Keratinocyte (primary cell): ENCODE data around the gene CUEDC2. TPM values are rescaled to one million over a fixed set of nuclear protein-coding genes. Genes with fewer than 3 reads are reported as not detected.

Source experiments
- DNase-seq: peaks from one replicate; pipeline ENCODE4 v3.0.0-alpha.2; 2011; ENCODE audit warnings: low read depth, missing footprints, low spot score
- FAIRE-seq: peaks from 2 replicates; lab custom pipeline; 2011; peaks lifted over from hg19 to GRCh38; lab: Jason Lieb, UNC
- H2AFZ ChIP-seq: 2 replicates; pipeline ENCODE4 v1.6.0; 2012; ENCODE audit warnings: low read length, control low read depth, inconsistent platforms; ENCODE audit not compliant: control insufficient read depth
- H3K27ac ChIP-seq: 2 replicates; pipeline ENCODE4 v1.5.1; 2011; ENCODE audit warnings: low read length; ENCODE audit not compliant: control insufficient read depth, insufficient read depth
- H3K27me3 ChIP-seq: 3 replicates; pipeline ENCODE4 v1.6.0; 2011; ENCODE audit warnings: low read length; ENCODE audit not compliant: control insufficient read depth, insufficient read depth; ENCODE audit errors: extremely low read depth
- H3K36me3 ChIP-seq, 2 experiments: 2 replicates in 1 of 2; 3 replicates in 1 of 2; pipeline ENCODE4 v1.5.1; 2011; ENCODE audit warnings: low read length in 2 of 2, mild to moderate bottlenecking in 1 of 2; ENCODE audit not compliant: control insufficient read depth in 2 of 2, insufficient read depth in 2 of 2; ENCODE audit errors: extremely low read depth in 1 of 2
- H3K4me1 ChIP-seq: 3 replicates; pipeline ENCODE4 v1.5.1; 2011; ENCODE audit warnings: low read length; ENCODE audit not compliant: control insufficient read depth, insufficient read depth; ENCODE audit errors: extremely low read depth
- H3K4me2 ChIP-seq: 3 replicates; pipeline ENCODE4 v1.6.0; 2011; ENCODE audit warnings: low read depth, low read length; ENCODE audit not compliant: control insufficient read depth, insufficient read depth; ENCODE audit errors: extremely low read depth
- H3K4me3 ChIP-seq, 3 experiments: fragments of 200-600 bp in 1 of 3; sonication (generic) in 1 of 3; 2 replicates in 2 of 3; 3 replicates in 1 of 3; pipeline ENCODE4 v1.5.1; 2011 to 2016; ENCODE audit warnings: low read length in 3 of 3, mild to moderate bottlenecking in 3 of 3, control low read depth in 2 of 3, inconsistent platforms in 1 of 3, low read depth in 1 of 3, mixed read lengths in 1 of 3, mixed run types in 1 of 3, moderate library complexity in 1 of 3; ENCODE audit not compliant: control insufficient read depth in 2 of 3, insufficient read depth in 2 of 3; ENCODE audit errors: extremely low read depth in 1 of 3
- H3K79me2 ChIP-seq: 2 replicates; pipeline ENCODE4 v1.6.0; 2012; ENCODE audit warnings: low read length; ENCODE audit not compliant: control insufficient read depth, insufficient read depth
- H3K9ac ChIP-seq: 3 replicates; pipeline ENCODE4 v1.6.0; 2011; ENCODE audit warnings: low read length; ENCODE audit not compliant: control insufficient read depth, insufficient read depth; ENCODE audit errors: extremely low read depth
- H3K9me1 ChIP-seq: 3 replicates; pipeline ENCODE4 v1.6.0; 2011; ENCODE audit warnings: low read length; ENCODE audit not compliant: control insufficient read depth, insufficient read depth; ENCODE audit errors: extremely low read depth
- H3K9me3 ChIP-seq: 2 replicates; pipeline ENCODE4 v1.5.1; 2012; ENCODE audit warnings: low read depth, low read length; ENCODE audit not compliant: control insufficient read depth
- H4K20me1 ChIP-seq: 3 replicates; pipeline ENCODE4 v1.6.0; 2011; ENCODE audit warnings: low read length; ENCODE audit not compliant: control insufficient read depth, insufficient read depth; ENCODE audit errors: extremely low read depth
- EZH2 ChIP-seq: IDR thresholded peaks from one replicate; pipeline ENCODE4 v1.6.1; 2012; ENCODE audit warnings: inconsistent platforms, mild to moderate bottlenecking, low read length, moderate library complexity
- dilution Hi-C: fragments of 300-500 bp; cut with MboI; formaldehyde crosslinking; loops from one replicate; pipeline ENCODE4 v1.7.0; 2020; ENCODE audit warnings: low sequenced_read_pairs; ENCODE audit not compliant: extremely low pct_ligation_motif_present
- polyA plus RNA-seq, 5 experiments: library from polyadenylated mRNA; depleted of rRNA in 3 of 5; stranded (reverse) in 3 of 5; stranded (forward) in 1 of 5; unstranded in 1 of 5; fragments of >200 nt; gene quantifications; 1 replicate in 1 of 5; 2 replicates in 3 of 5; 3 replicates in 1 of 5; pipeline versions ENCODE4 v1.2.1 to v1.2.3, GENCODE V29; 2011 to 2012; ENCODE audit warnings: missing spikeins in 2 of 5, low read depth in 1 of 5, low replicate concordance in 1 of 5
- TF ChIP-seq, protein P1 (sequence below), 3 experiments: IDR thresholded peaks in 1 of 3; conservative IDR thresholded peaks in 1 of 3; optimal IDR thresholded peaks in 1 of 3; 2 replicates in 2 of 3; 3 replicates in 1 of 3; pipeline versions ENCODE3 to v1.5.1; 2011; ENCODE audit warnings: low read length in 3 of 3, mild to moderate bottlenecking in 3 of 3, moderate library complexity in 2 of 3, control low read depth in 1 of 3, inconsistent platforms in 1 of 3; ENCODE audit not compliant: insufficient read depth in 2 of 3; ENCODE audit errors: extremely low read depth in 1 of 3

The CUEDC2 gene
- polyA plus RNA-seq, 1 donor (not counting 4 experiments of a cell fraction or from before 2014, with no cell fraction given), result 46.6 TPM

DNA sequence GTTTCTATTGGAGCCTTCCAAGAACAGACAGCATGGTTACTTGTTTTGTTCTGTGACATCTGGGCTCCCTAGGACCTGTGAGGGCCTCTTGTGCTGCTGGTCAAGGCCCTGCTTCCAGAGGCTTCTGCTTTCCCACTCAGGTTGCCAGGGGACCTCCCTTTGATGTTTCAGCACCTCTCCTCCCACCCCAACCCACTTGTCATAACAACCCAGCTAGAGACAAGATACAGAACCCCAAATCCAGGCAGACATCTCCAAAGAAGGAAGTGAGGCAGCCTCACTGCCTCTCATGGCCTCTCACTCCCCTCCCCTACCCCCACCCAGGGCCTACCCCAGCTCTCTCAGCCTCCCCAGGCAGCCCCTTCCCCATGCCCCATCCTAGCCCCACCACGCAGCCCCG, 25.6 kb downstream of the CUEDC2 start:
- dilution Hi-C loops, result no loop called here

GRCh38 chr10:102405632-102406031, 26.7 kb downstream of the CUEDC2 start:
- dilution Hi-C loops, result no loop called here
- H3K36me3 ChIP-seq, result peaks cover under 1 to 13% of the 10 kb centered on the region in 2 experiments
- TF ChIP-seq, protein P1, sequence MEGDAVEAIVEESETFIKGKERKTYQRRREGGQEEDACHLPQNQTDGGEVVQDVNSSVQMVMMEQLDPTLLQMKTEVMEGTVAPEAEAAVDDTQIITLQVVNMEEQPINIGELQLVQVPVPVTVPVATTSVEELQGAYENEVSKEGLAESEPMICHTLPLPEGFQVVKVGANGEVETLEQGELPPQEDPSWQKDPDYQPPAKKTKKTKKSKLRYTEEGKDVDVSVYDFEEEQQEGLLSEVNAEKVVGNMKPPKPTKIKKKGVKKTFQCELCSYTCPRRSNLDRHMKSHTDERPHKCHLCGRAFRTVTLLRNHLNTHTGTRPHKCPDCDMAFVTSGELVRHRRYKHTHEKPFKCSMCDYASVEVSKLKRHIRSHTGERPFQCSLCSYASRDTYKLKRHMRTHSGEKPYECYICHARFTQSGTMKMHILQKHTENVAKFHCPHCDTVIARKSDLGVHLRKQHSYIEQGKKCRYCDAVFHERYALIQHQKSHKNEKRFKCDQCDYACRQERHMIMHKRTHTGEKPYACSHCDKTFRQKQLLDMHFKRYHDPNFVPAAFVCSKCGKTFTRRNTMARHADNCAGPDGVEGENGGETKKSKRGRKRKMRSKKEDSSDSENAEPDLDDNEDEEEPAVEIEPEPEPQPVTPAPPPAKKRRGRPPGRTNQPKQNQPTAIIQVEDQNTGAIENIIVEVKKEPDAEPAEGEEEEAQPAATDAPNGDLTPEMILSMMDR (optimal IDR thresholded peaks at IDR 0.05 in 1 of 3, IDR thresholded peaks at IDR 0.05 in 1 of 3, conservative IDR thresholded peaks at IDR 0.05 in 1 of 3; ENCODE audit: extremely low read depth in 1 of 3, insufficient read depth in 2 of 3, low read length in 3 of 3), result no peak
- no peak for TF ChIP-seq EZH2

More for the DNA sequence above, 25.6 kb downstream of the CUEDC2 start:
- Histone ChIP-seq H3K27ac (no peak overlapping the region), H4K20me1 (no peaks in the 10 kb centered on the region), H3K4me2 (no peak overlapping the region), H2AFZ (no peak overlapping the region), H3K9me3 (no peaks in the 10 kb centered on the region), H3K4me1 (peaks cover 16% of the 10 kb centered on the region), H3K9me1 (no peaks in the 10 kb centered on the region), H3K36me3 (peaks cover 0 to 9% of the 10 kb centered on the region in 2 experiments), H3K9ac (no peak overlapping the region), H3K4me3 (no peak overlapping the region), H3K79me2 (no peaks in the 10 kb centered on the region), H3K27me3 (peaks cover 45% of the 10 kb centered on the region)
- TF ChIP-seq EZH2, result no peak
- TF ChIP-seq, protein P1 (optimal IDR thresholded peaks at IDR 0.05 in 1 of 3, IDR thresholded peaks at IDR 0.05 in 1 of 3, conservative IDR thresholded peaks at IDR 0.05 in 1 of 3; ENCODE audit: extremely low read depth in 1 of 3, insufficient read depth in 2 of 3, low read length in 3 of 3), result no peak
- no peak for DNase-seq
- FAIRE-seq, result no peak

More at GRCh38 chr10:102405632-102406031, 26.7 kb downstream of the CUEDC2 start:
- Histone ChIP-seq H3K27me3 (peaks cover 33% of the 10 kb centered on the region), H3K79me2 (no peaks in the 10 kb centered on the region), H2AFZ (no peak overlapping the region), H3K4me1 (peaks cover 26% of the 10 kb centered on the region), H3K9me1 (no peaks in the 10 kb centered on the region), H3K9me3 (no peaks in the 10 kb centered on the region), H3K27ac (no peak overlapping the region), H4K20me1 (peaks cover 3% of the 10 kb centered on the region), H3K9ac (no peak overlapping the region), H3K4me2 (no peak overlapping the region), H3K4me3 (no peak overlapping the region)
- DNase-seq, result no peak
- no peak for FAIRE-seq
